ENCODE measurements around the gene FXYD3.

DNA sequence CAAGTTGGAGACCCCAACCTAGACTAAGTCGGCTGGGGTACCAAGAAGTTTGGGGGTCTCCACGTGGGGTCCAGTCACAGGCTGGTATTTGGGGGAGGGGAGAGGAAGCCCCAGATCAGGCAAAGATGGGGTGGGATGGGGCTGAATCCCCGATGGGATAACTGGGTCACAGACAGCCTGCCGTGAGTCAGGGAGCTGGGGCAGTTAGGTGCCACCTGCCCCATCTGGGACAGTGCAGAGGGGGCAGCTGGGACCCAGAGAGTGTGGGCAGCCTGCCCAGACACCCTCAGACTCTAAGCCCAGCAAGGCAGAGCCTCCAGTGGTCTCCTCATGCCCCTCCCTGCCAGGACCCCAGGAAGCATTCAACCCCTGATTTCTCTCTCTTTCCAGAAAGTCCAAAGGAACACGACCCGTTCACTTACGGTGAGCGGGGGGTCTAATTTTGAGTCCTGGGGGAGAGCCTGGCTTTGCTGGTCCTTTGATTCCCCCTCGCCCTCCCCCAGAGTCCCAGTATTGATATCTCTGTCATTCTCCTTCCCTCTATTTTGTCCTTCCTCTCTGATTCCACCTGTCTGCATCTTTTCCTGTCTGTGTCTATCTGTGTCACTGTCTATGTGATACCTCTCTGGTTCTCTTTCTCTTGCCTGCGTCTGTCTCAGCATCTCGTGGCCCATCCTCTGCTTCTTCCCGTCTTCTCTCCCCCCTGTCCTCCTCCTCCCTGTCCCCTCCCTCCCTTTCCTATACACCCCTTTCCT lies 24.8 kb downstream of the FXYD3 start:
- TF ChIP-seq, protein P1, sequence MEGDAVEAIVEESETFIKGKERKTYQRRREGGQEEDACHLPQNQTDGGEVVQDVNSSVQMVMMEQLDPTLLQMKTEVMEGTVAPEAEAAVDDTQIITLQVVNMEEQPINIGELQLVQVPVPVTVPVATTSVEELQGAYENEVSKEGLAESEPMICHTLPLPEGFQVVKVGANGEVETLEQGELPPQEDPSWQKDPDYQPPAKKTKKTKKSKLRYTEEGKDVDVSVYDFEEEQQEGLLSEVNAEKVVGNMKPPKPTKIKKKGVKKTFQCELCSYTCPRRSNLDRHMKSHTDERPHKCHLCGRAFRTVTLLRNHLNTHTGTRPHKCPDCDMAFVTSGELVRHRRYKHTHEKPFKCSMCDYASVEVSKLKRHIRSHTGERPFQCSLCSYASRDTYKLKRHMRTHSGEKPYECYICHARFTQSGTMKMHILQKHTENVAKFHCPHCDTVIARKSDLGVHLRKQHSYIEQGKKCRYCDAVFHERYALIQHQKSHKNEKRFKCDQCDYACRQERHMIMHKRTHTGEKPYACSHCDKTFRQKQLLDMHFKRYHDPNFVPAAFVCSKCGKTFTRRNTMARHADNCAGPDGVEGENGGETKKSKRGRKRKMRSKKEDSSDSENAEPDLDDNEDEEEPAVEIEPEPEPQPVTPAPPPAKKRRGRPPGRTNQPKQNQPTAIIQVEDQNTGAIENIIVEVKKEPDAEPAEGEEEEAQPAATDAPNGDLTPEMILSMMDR (IDR thresholded peaks at IDR 0.05; ENCODE audit: insufficient read depth, low read depth, low read length) = no peak
- no peak for TF ChIP-seq EZH2 (IDR thresholded peaks at IDR 0.05; ENCODE audit: insufficient read depth, low read length)

All from astrocyte (in vitro differentiated cells and primary cell).